Esophagus squamous epithelium (tissue), 4 donors: ENCODE results near the gene F11R.

Experiments used
- POLR2A ChIP-seq, 4 donors: fragments of 450-650 bp; IDR thresholded peaks; one replicate each; pipeline ENCODE4 v1.6.1; 2017; ENCODE audit warnings: antibody characterized with exemption in 4 of 4, mild to moderate bottlenecking in 4 of 4, moderate library complexity in 3 of 4
- TF ChIP-seq, protein P1 (sequence below), 6 experiments: fragments of 450-650 bp in 4 of 6; fragments of 200-600 bp in 2 of 6; sonication (generic) in 2 of 6; IDR thresholded peaks; one replicate each; pipeline ENCODE4 v1.5.1; 2016 to 2019; ENCODE audit warnings: antibody characterized with exemption in 6 of 6, mild to moderate bottlenecking in 4 of 6, moderate library complexity in 4 of 6

DNA sequence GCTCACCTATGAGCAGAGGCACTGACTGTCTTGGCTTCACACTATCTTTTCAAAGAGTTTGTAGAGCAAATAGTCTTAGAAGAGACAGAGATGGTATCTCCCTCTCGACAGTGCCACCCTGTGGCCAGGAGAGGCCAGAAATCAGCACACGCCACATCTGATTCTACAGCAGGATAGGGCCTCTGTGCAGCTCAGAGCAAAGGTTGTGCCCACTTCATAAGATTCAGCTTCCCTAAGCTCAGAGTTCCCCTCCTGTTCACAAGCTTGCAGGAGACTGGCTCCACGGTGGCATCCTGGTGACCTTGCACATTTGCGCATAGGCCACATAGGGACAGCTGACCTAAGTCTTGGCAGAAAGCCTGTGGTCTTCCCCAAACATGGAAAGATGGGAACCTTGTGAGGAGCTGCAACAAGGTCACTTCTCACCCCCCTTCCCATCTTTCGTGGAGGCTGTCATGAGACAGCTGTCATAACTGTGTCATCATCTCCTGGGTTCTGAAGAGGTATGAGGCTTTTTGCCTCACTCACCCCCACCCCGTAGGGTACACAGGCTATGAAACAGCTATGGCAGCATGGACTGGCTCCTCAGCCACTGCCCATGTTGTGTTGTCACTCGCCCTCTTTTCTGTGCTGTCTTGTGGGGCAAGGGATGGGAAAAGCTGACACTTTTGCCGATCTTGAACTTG lies 69.4 kb downstream of the F11R start:
- no peak for TF ChIP-seq POLR2A (IDR thresholded peaks at IDR 0.05)
- TF ChIP-seq, protein P1, sequence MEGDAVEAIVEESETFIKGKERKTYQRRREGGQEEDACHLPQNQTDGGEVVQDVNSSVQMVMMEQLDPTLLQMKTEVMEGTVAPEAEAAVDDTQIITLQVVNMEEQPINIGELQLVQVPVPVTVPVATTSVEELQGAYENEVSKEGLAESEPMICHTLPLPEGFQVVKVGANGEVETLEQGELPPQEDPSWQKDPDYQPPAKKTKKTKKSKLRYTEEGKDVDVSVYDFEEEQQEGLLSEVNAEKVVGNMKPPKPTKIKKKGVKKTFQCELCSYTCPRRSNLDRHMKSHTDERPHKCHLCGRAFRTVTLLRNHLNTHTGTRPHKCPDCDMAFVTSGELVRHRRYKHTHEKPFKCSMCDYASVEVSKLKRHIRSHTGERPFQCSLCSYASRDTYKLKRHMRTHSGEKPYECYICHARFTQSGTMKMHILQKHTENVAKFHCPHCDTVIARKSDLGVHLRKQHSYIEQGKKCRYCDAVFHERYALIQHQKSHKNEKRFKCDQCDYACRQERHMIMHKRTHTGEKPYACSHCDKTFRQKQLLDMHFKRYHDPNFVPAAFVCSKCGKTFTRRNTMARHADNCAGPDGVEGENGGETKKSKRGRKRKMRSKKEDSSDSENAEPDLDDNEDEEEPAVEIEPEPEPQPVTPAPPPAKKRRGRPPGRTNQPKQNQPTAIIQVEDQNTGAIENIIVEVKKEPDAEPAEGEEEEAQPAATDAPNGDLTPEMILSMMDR (IDR thresholded peaks at IDR 0.05), result peak; percentile 27 to 83 (median 64)
